NCI-H748 (cell line): ENCODE results near the gene COL23A1.

Experiments used
- DNase-seq: peaks from one replicate; lab custom pipeline; 2025; ENCODE audit not compliant: unreplicated experiment; lab: John Stamatoyannopoulos, UW

The COL23A1 gene

GRCh38 chr5:178590141-178590923 lies at the start of gene COL23A1:
Gene COL23A1 (minus strand): TSS chr5:178590393.
- peak; percentile 73 for DNase-seq

GRCh38 chr5:178637356-178638074 lies 47.3 kb upstream of the COL23A1 start:
- no peak for DNase-seq

- DNase-seq = no peak
These were observed 42.1 kb upstream of the COL23A1 start for GRCh38 chr5:178632285-178632684.

- no peak for DNase-seq
These were observed 40.8 kb upstream of the COL23A1 start for GRCh38 chr5:178630951-178631350.

GRCh38 chr5:178630475-178630930 lies 40.3 kb upstream of the COL23A1 start:
- no peak for DNase-seq

- peak; percentile 69 for DNase-seq
These were observed 37.0 kb upstream of the COL23A1 start for GRCh38 chr5:178627259-178627598.

GRCh38 chr5:178626484-178627258 lies 36.5 kb upstream of the COL23A1 start, which contains the start of gene CLK4:
Gene CLK4 (minus strand): TSS chr5:178627050. CDS start chr5:178623416, 3,634 bp downstream.
- DNase-seq = peak; percentile 94

GRCh38 chr5:178625679-178626483 lies 35.7 kb upstream of the COL23A1 start:
- DNase-seq = no peak

- no peak for DNase-seq
These were observed 34.7 kb upstream of the COL23A1 start for GRCh38 chr5:178624631-178625546.

GRCh38 chr5:178622679-178623247 lies 32.6 kb upstream of the COL23A1 start:
- no peak for DNase-seq

GRCh38 chr5:178619390-178619789 lies 29.2 kb upstream of the COL23A1 start:
- no peak for DNase-seq

GRCh38 chr5:178612299-178612698 lies 22.1 kb upstream of the COL23A1 start:
- peak; percentile 51 for DNase-seq

GRCh38 chr5:178606269-178606668 lies 16.1 kb upstream of the COL23A1 start:
- no peak for DNase-seq

GRCh38 chr5:178605788-178606187 lies 15.6 kb upstream of the COL23A1 start:
- DNase-seq = no peak

- DNase-seq = no peak
These were observed 12.6 kb upstream of the COL23A1 start for GRCh38 chr5:178602752-178603151.

GRCh38 chr5:178595750-178596149 lies 5.6 kb upstream of the COL23A1 start:
- no peak for DNase-seq

- DNase-seq = no peak
These were observed 5.0 kb upstream of the COL23A1 start for GRCh38 chr5:178595150-178595549.

GRCh38 chr5:178590924-178591423 lies 781 bp upstream of the COL23A1 start:
- no peak for DNase-seq
